Measurements from ENCODE around the gene SYNJ2BP.
"Not testable (repeated sequence)": the region's sequence is repeated elsewhere in the genome, so short reads cannot be mapped to it uniquely, and the experiment has no call there.

The SYNJ2BP gene

DNA sequence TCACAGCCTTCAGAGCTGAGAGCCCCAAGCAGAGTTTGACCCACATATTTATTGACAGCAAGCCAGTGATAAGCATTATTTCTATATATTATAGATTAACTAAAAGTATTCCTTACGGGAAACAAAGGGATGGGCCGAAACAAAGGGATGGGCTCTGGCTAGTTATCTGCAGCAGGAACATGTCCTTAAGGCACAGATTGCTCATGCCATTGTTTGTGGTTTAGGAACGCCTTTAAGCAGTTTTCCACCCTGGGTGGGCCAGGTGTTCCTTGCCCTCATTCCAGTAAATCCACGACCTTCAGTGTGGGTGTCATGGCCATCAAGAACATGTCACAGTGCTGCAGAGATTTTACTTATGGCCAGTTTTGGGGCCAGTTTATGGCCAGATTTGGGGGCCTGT, 9.7 kb upstream of the SYNJ2BP start:
- H3K27ac ChIP-seq (ENCODE audit: insufficient read depth in 1 of 2, low read depth in 1 of 2, low read length in 2 of 2, poor library complexity in 1 of 2, severe bottlenecking in 2 of 2); H3K36me3 ChIP-seq (ENCODE audit: control insufficient read depth in 4 of 4, insufficient read depth in 4 of 4, low read length in 3 of 4); POLR2A ChIA-PET; DNase-seq; H3K4me3 ChIP-seq (ENCODE audit: control insufficient read depth in 1 of 7, extremely low read depth in 1 of 7, insufficient read depth in 4 of 7, low read depth in 2 of 7, low read length in 6 of 7); CTCF ChIA-PET; H3K27me3 ChIP-seq (replicated peaks in 2 of 5; ENCODE audit: control insufficient read depth in 4 of 5, insufficient read depth in 5 of 5, low read length in 4 of 5); H3K4me1 ChIP-seq (ENCODE audit: control extremely low read depth in 1 of 4, control insufficient read depth in 4 of 4, insufficient read depth in 4 of 4, low read length in 3 of 4): not testable (repeated sequence)
- H3K9me3 ChIP-seq (ENCODE audit: control extremely low read depth in 1 of 5, control insufficient read depth in 4 of 5, insufficient read depth in 2 of 5, low read depth in 1 of 5, low read length in 4 of 5) = peaks cover 0 to 11% (median 3%) of the 10 kb centered on the region in 5 experiments
- WGBS (ENCODE audit: insufficient coverage) = 100% methylated on average over 1 of the region's 4 CpGs

DNA sequence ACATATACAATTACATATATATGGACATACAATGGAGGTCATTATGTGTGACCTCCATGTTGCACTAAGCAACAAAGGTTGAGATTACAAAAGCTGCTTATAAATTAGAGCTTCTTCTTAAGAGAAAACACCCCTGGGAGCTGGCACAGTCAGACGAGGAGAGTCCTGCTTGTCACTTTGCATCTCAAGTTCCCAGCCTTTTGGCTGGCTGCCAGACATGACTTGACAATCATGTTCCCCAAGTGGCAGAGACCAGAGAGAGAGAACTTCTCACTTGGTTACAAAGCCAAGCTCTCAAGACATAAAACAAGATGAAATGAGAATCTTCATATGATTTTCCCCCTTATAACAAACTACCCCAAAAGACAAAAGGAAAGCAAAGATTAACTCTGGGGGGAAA, 8.5 kb upstream of the SYNJ2BP start:
- H3K4me3 ChIP-seq (ENCODE audit: control insufficient read depth in 1 of 7, extremely low read depth in 1 of 7, insufficient read depth in 4 of 7, low read depth in 2 of 7, low read length in 6 of 7) = no peak overlapping the region
- H3K27me3 ChIP-seq (replicated peaks in 2 of 5; ENCODE audit: control insufficient read depth in 4 of 5, insufficient read depth in 5 of 5, low read length in 4 of 5) = no peaks in the 10 kb centered on the region
- H3K36me3 ChIP-seq (ENCODE audit: control insufficient read depth in 4 of 4, insufficient read depth in 4 of 4, low read length in 3 of 4) = no peaks in the 10 kb centered on the region
- peaks cover 0 to 6% (median 3%) of the 10 kb centered on the region in 4 experiments for H3K4me1 ChIP-seq (ENCODE audit: control extremely low read depth in 1 of 4, control insufficient read depth in 4 of 4, insufficient read depth in 4 of 4, low read length in 3 of 4)
- H3K9me3 ChIP-seq (ENCODE audit: control extremely low read depth in 1 of 5, control insufficient read depth in 4 of 5, insufficient read depth in 2 of 5, low read depth in 1 of 5, low read length in 4 of 5) = peaks cover 0 to 4% (median 0%) of the 10 kb centered on the region in 5 experiments
- ChIA-PET POLR2A (interaction anchor here (0.6 kb wide), 1 partner anchor 13 kb away, joined by 3 read pairs; no protein-coding TSS in a partner anchor), CTCF (no interaction called here)
- peak; percentile 68 to 91 (median 91) for DNase-seq
- 0% methylated on average over 1 of the region's 1 CpG for WGBS (ENCODE audit: insufficient coverage)
- no peak overlapping the region for H3K27ac ChIP-seq (ENCODE audit: insufficient read depth in 1 of 2, low read depth in 1 of 2, low read length in 2 of 2, poor library complexity in 1 of 2, severe bottlenecking in 2 of 2)

DNA sequence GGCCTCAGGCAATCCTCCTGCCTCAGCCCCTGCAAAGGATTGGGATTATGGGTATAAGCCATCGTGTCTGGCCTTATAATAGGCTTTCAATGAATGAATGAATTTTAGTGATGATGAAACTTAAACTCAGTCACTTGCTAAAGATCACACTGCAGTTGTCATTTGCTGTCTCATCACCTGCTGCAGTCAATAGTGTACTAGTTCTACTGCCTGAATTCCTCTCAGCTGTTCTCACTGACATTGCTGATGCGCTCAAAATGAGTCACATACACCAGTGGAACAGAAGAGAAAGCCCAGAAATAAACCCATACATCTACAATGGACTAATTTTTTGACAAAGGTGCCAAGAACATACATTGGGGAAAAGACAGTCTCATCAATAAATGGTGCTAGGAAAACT, 5.6 kb upstream of the SYNJ2BP start:
- WGBS (ENCODE audit: insufficient coverage) = no CpG with 5 or more reads among the region's 2 CpGs
- POLR2A ChIA-PET = no interaction called here
- no peak overlapping the region for H3K4me3 ChIP-seq (ENCODE audit: control insufficient read depth in 1 of 7, extremely low read depth in 1 of 7, insufficient read depth in 4 of 7, low read depth in 2 of 7, low read length in 6 of 7)
- H3K27ac ChIP-seq (ENCODE audit: insufficient read depth in 1 of 2, low read depth in 1 of 2, low read length in 2 of 2, poor library complexity in 1 of 2, severe bottlenecking in 2 of 2) = no peak overlapping the region
- DNase-seq = no peak
- no peaks in the 10 kb centered on the region for H3K27me3 ChIP-seq (replicated peaks in 2 of 5; ENCODE audit: control insufficient read depth in 4 of 5, insufficient read depth in 5 of 5, low read length in 4 of 5)
- H3K9me3 ChIP-seq (ENCODE audit: control extremely low read depth in 1 of 5, control insufficient read depth in 4 of 5, insufficient read depth in 2 of 5, low read depth in 1 of 5, low read length in 4 of 5) = no peaks in the 10 kb centered on the region
- CTCF ChIA-PET = no interaction called here
- peaks cover 0 to 6% (median 3%) of the 10 kb centered on the region in 4 experiments for H3K4me1 ChIP-seq (ENCODE audit: control extremely low read depth in 1 of 4, control insufficient read depth in 4 of 4, insufficient read depth in 4 of 4, low read length in 3 of 4)
- H3K36me3 ChIP-seq (ENCODE audit: control insufficient read depth in 4 of 4, insufficient read depth in 4 of 4, low read length in 3 of 4) = no peaks in the 10 kb centered on the region

DNA sequence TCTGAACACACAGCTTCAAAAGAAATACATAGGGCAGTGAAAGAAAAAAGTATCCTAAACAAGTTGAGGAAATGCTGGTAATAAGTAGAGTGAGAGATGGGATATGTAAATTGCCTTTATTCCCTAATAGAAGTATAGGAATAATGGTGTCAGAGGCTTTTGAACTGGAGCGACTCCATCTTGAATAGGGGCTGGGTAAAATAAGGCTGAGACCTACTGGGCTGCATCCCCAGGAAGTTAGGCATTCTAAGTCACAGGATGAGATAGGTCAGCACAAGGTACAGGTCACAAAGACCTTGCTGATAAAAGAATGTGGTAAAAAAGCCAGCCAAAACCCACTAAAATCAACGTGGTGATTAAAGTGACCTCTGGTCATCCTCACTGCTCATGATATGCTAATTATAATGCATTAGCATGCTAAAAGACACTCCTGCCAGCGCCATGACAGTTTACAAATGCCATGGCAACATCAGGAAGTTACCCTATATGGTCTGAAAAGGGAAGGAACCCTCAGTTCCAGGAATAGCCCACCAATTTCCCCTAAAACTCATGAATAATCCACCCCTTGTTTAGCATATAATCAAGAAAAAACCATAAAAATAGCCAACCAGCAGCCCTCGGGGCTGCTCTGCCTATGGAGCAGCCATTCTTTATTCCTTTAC, 2.5 kb upstream of the SYNJ2BP start:
- H3K4me3 ChIP-seq (ENCODE audit: control insufficient read depth in 1 of 7, extremely low read depth in 1 of 7, insufficient read depth in 4 of 7, low read depth in 2 of 7, low read length in 6 of 7); POLR2A ChIA-PET; CTCF ChIA-PET; H3K27ac ChIP-seq (ENCODE audit: insufficient read depth in 1 of 2, low read depth in 1 of 2, low read length in 2 of 2, poor library complexity in 1 of 2, severe bottlenecking in 2 of 2); H3K36me3 ChIP-seq (ENCODE audit: control insufficient read depth in 4 of 4, insufficient read depth in 4 of 4, low read length in 3 of 4); H3K9me3 ChIP-seq (ENCODE audit: control extremely low read depth in 1 of 5, control insufficient read depth in 4 of 5, insufficient read depth in 2 of 5, low read depth in 1 of 5, low read length in 4 of 5); H3K4me1 ChIP-seq (ENCODE audit: control extremely low read depth in 1 of 4, control insufficient read depth in 4 of 4, insufficient read depth in 4 of 4, low read length in 3 of 4); H3K27me3 ChIP-seq (replicated peaks in 2 of 5; ENCODE audit: control insufficient read depth in 4 of 5, insufficient read depth in 5 of 5, low read length in 4 of 5): not testable (repeated sequence)
- 80% methylated on average over 1 of the region's 4 CpGs for WGBS (ENCODE audit: insufficient coverage)
- DNase-seq = peak in 1 of 3 donors; percentile 5

GRCh38 chr14:70416338-70416724, 559 bp downstream of the SYNJ2BP start:
- ChIA-PET CTCF (interaction anchor here (0.7 kb wide), 1 partner anchor 122 kb away, joined by 4 read pairs; no protein-coding TSS in a partner anchor), POLR2A (no interaction called here)
- WGBS (ENCODE audit: insufficient coverage) = no CpG with 5 or more reads among the region's 9 CpGs
- DNase-seq = peak; percentile 9 to 53 (median 26)
- Histone ChIP-seq H3K27me3 (replicated peaks in 2 of 5; ENCODE audit: control insufficient read depth in 4 of 5, insufficient read depth in 5 of 5, low read length in 4 of 5) (no peaks in the 10 kb centered on the region), H3K4me1 (ENCODE audit: control extremely low read depth in 1 of 4, control insufficient read depth in 4 of 4, insufficient read depth in 4 of 4, low read length in 3 of 4) (peaks cover 2 to 9% (median 4%) of the 10 kb centered on the region in 4 experiments), H3K9me3 (ENCODE audit: control extremely low read depth in 1 of 5, control insufficient read depth in 4 of 5, insufficient read depth in 2 of 5, low read depth in 1 of 5, low read length in 4 of 5) (no peaks in the 10 kb centered on the region), H3K27ac (ENCODE audit: insufficient read depth in 1 of 2, low read depth in 1 of 2, low read length in 2 of 2, poor library complexity in 1 of 2, severe bottlenecking in 2 of 2) (peak overlapping the region; percentile 25 to 74), H3K4me3 (ENCODE audit: control insufficient read depth in 1 of 7, extremely low read depth in 1 of 7, insufficient read depth in 4 of 7, low read depth in 2 of 7, low read length in 6 of 7) (peak overlapping the region; percentile 54 to 98 (median 91)), H3K36me3 (ENCODE audit: control insufficient read depth in 4 of 4, insufficient read depth in 4 of 4, low read length in 3 of 4) (peaks cover 0 to 3% (median 2%) of the 10 kb centered on the region in 4 experiments)

DNA sequence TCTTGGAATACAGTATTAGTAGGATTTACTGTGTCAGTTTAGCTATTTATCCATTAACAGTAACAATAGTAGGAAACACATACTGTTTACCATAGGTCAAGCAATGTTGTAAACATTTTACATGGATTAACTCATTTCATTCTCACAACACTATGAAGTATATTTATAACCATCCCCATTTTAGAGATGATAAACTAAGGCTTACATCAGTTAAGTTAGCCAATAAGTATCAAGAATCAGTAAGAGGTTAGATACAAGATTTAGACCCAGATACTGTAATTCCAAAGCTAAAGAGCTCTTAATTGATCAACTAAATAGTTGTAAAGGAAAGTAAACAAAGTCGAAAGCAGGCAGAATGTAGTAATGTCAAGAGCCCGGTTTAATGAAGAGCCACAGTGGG, 1.1 kb downstream of the SYNJ2BP start:
- Histone ChIP-seq H3K9me3 (ENCODE audit: control extremely low read depth in 1 of 5, control insufficient read depth in 4 of 5, insufficient read depth in 2 of 5, low read depth in 1 of 5, low read length in 4 of 5) (no peaks in the 10 kb centered on the region), H3K4me1 (ENCODE audit: control extremely low read depth in 1 of 4, control insufficient read depth in 4 of 4, insufficient read depth in 4 of 4, low read length in 3 of 4) (peaks cover 2 to 9% (median 4%) of the 10 kb centered on the region in 4 experiments), H3K27me3 (replicated peaks in 2 of 5; ENCODE audit: control insufficient read depth in 4 of 5, insufficient read depth in 5 of 5, low read length in 4 of 5) (no peaks in the 10 kb centered on the region), H3K27ac (ENCODE audit: insufficient read depth in 1 of 2, low read depth in 1 of 2, low read length in 2 of 2, poor library complexity in 1 of 2, severe bottlenecking in 2 of 2) (no peak overlapping the region), H3K4me3 (ENCODE audit: control insufficient read depth in 1 of 7, extremely low read depth in 1 of 7, insufficient read depth in 4 of 7, low read depth in 2 of 7, low read length in 6 of 7) (peak overlapping the region in 6 of 7 experiments; percentile 23 to 98 (median 89)), H3K36me3 (ENCODE audit: control insufficient read depth in 4 of 4, insufficient read depth in 4 of 4, low read length in 3 of 4) (peaks cover 0 to 3% (median 2%) of the 10 kb centered on the region in 4 experiments)
- ChIA-PET CTCF (no interaction called here), POLR2A (interaction anchor here (0.6 kb wide), 1 partner anchor 245 kb away, joined by 3 read pairs; no protein-coding TSS in a partner anchor)
- no peak for DNase-seq
- WGBS (ENCODE audit: insufficient coverage) = no CpG with 5 or more reads among the region's 2 CpGs

- no peak for DNase-seq
- POLR2A ChIA-PET = interaction anchor here (0.6 kb wide), 1 partner anchor 597 kb away, joined by 3 read pairs; no protein-coding TSS in a partner anchor
- H3K27me3 ChIP-seq (replicated peaks in 2 of 5; ENCODE audit: control insufficient read depth in 4 of 5, insufficient read depth in 5 of 5, low read length in 4 of 5) = no peaks in the 10 kb centered on the region
- peaks cover 0 to 9% (median 6%) of the 10 kb centered on the region in 4 experiments for H3K36me3 ChIP-seq (ENCODE audit: control insufficient read depth in 4 of 4, insufficient read depth in 4 of 4, low read length in 3 of 4)
- no peak overlapping the region for H3K4me3 ChIP-seq (ENCODE audit: control insufficient read depth in 1 of 7, extremely low read depth in 1 of 7, insufficient read depth in 4 of 7, low read depth in 2 of 7, low read length in 6 of 7)
- no peak overlapping the region for H3K27ac ChIP-seq (ENCODE audit: insufficient read depth in 1 of 2, low read depth in 1 of 2, low read length in 2 of 2, poor library complexity in 1 of 2, severe bottlenecking in 2 of 2)
- 100% methylated on average over 3 of the region's 4 CpGs for WGBS (ENCODE audit: insufficient coverage)
- H3K9me3 ChIP-seq (ENCODE audit: control extremely low read depth in 1 of 5, control insufficient read depth in 4 of 5, insufficient read depth in 2 of 5, low read depth in 1 of 5, low read length in 4 of 5) = peaks cover 0 to 3% (median 0%) of the 10 kb centered on the region in 5 experiments
- CTCF ChIA-PET = interaction anchor here (0.7 kb wide), 1 partner anchor 59 kb away, joined by 3 read pairs; no protein-coding TSS in a partner anchor
- no peaks in the 10 kb centered on the region for H3K4me1 ChIP-seq (ENCODE audit: control extremely low read depth in 1 of 4, control insufficient read depth in 4 of 4, insufficient read depth in 4 of 4, low read length in 3 of 4)
Measured at GRCh38 chr14:70407621-70408020, 9.3 kb downstream of the SYNJ2BP start.

Measured in common myeloid progenitor, CD34-positive (primary cell).